RCC 7860 (cell line): ENCODE data around the gene TNFRSF4.

Source experiments
- DNase-seq: peaks from one replicate; pipeline ENCODE4 v3.0.0-alpha.2; 2015; ENCODE audit warnings: low spot score
- FAIRE-seq: peaks from 2 replicates; lab custom pipeline; 2012; peaks lifted over from hg19 to GRCh38; lab: Jason Lieb, UNC

The TNFRSF4 gene

DNA sequence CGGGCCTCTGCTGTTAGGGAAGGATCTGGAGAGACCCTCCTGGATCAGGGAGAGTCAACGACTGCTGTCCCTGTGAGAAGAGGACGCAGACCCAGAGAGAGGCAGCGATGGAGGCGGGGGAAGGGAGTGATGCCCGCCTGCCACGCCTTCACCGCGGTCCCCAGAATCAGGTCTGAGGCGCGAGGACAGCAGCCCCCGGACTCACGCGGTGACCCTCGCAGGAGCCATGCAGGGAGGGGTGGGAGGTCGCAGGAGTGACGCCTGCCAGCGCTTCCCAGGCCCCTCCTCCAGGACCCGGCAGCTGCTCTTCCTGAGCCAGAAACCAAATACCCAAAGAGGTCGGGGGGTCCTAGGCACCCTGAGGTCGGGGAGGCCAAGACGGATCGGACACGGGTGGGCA is 6.2 kb upstream of the TNFRSF4 start:
- DNase-seq: no peak
- FAIRE-seq: no peak

DNA sequence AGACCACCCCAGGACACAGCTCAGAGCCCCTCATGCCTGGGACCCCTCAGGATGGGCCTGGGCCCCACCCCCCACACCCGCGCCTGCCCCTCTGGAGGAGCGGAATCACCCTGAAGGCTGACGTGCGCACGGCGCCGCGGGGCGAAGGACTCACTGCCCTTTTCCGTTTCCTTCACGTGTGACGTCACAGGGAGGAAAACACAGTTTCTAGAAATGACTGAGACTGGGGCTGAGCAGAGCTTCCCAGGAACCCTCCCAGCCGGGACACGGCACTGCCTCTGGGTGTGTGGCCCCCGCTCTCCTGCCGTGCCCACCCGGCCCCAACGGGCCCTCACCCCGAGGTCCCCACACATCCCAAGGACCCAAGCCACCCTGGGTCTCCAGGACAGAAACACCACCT is 5.4 kb upstream of the TNFRSF4 start:
- FAIRE-seq (no peak), DNase-seq (no peak)

DNA sequence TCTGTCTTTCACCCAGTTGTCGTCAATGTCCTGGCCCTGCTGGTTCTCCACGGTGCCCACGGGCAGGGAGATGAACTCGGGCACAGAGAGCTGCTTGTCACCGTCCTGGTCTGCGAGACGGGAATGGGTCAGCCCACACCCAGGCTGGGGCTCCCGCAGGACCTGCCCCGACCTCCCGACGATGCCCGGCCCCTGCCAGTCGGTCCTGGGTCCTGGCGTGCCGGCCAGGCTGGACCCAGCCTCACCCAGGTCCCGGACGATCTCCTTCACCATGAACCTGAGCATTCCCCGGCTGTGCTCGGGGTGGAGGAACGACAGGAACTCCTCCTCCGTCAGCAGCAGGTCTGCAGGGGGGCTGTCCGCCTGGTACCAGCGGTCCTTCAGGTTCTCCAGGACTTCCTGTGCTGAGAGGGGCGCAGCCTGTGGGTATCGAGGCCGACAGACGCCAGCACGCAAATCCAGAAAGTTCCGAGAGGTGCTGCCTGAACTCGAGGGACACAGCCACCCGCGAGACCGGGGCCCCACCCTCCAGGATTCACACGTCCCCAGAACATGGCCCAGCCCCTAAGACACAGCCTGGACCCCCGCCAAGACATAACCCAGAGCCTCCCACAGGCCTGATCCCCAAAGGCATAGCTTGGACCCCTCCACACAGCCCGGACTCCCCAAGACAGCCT is 4.7 kb upstream of the TNFRSF4 start:
- DNase-seq (no peak), FAIRE-seq (no peak)

DNA sequence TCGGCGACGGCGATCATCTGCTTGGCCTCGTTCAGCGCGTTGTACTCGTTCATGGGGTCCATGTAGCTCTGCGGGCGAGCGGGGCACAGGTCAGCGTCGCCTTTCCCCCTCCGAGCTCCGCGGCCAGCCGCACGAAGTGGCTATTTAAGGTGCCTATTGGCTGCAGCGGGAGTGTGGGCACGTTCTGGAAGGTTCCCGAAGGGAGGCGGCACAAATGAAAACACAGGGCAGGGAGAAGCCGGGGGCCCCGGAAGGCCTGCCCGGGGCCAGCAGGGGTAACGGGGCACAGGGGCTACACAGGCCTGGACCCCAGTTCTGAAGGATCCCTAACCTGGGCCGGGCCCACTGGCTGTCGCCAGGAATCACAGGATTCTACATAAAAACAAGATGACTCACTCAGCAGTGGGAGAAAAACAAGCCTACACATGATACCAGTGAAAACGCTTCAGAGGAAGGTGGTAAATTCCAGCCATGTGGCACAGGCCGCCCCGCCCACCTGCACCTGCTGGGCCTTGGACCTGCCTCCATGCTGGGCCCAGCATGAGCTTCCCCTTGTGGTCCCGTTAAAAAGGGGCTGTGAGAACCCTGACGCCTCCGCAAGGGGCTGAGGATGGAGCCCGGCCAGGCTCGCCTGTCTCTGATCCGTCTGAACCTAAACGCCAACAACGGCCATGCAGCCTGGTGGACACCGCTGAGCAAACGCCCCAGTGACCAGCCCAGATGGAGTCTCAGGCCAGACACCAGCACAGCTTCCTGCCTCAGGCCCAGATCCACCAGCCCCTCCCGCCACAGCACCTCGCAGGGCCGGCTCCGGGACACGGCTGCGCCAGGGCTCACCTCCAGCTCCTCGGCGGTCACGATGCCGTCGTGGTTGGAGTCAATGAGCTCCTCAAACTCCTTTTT is 3.9 kb upstream of the TNFRSF4 start:
- FAIRE-seq (no peak), DNase-seq (no peak)

DNA sequence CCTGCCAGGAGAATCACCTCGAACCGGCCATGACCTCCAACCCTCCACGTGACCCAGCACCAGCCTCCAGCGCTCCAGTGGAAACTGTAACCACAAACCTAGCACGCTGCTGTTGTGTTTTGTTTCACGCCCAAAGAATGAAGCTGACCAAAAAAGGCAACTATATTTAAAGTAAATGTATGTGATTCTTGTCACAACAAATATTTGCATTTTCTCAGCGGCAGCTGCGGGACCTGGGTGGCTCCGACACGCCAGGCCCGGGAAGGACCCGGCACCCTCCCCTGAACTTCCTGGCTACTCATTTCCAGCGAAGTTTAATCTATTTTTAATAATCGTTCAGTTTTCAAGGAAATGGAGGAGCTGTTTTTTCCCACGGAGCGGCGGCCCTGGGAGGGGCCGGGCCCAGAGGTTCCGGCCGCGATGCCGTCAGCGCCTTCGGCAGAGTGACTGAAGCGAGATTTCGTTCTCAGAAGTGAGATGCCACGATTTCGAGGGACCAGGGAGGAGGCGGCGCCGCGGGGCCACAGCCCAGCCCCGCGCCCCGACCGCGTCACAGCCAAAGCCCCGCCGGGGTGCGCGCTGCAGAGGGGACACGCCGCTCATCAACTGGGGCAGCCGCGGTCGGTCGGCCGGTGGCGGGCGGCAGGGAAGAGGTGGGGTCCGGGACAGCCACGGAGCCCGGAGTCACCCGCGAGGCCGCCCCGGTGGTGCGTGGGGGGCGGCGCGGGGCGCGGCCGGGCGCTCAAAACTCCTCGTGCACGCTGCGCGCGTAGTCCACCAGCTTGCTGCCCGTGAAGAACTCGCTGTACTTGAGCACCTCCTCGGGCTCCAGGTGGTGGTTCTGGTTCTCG is 3.0 kb upstream of the TNFRSF4 start:
- DNase-seq (no peak), FAIRE-seq (no peak)

DNA sequence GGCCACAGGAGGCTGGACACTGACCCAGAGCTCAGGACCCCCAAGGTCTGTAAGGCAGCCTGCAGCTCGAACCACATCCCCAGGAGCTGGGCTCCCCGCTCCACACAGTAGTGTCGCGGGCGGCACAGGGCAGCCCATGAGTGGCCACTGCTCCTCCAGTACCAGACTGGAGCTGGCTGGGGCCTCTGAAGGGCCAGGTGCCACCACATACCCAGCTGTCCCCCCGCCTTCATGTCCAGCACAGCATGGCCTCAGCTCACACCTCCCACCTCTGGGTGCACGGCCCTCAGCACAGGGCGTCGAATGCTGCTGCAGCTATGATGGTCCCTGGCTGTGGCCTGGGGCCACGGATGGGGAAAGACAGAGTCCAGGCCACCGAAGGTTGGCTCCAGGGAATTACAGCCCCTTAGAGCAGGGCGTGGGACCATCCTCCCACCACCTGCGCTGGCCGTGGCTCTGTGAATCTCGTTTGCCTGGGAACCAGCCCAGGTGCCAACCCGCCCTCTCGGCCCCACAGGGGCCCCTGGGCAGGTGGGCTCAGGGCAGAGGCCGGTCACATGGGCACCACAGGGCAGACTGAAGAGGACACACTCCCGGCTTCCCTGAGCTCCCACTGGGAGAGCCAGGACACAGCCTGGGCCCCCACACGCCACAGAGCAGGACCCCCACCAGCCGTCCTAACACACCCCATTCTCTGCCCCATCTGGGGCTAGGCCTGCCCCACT is 2.1 kb upstream of the TNFRSF4 start:
- FAIRE-seq: no peak
- DNase-seq: no peak

DNA sequence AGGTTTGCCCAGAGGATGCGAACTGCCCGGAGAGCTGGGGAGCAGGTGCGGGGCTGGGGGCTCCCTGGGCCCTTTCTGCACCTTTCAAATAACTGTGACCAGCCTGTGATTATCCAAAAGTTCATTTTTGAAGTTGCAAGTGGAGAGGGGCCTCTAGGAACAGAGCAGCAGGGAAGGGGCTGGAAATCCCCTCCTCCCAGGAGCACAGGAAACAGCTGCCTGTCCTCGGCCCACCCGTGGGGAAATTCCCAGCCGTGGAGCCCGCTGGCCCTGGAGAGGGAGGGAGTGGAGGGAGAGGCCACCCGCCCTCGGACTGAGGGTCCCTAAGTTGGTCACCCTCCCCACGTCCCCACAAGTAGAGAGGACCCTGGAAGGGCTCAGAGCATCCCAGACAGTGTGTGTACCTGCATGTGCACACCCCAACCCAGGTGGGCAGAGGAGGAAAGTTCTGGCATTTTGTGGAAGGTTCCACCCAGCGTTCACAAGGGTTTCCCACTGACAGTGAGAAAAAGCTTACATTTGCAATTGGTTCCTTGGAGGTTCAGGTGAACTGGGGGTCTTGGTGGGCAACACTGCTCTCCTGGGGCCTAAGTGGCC is 1.2 kb upstream of the TNFRSF4 start:
- FAIRE-seq (no peak), DNase-seq (no peak)

DNA sequence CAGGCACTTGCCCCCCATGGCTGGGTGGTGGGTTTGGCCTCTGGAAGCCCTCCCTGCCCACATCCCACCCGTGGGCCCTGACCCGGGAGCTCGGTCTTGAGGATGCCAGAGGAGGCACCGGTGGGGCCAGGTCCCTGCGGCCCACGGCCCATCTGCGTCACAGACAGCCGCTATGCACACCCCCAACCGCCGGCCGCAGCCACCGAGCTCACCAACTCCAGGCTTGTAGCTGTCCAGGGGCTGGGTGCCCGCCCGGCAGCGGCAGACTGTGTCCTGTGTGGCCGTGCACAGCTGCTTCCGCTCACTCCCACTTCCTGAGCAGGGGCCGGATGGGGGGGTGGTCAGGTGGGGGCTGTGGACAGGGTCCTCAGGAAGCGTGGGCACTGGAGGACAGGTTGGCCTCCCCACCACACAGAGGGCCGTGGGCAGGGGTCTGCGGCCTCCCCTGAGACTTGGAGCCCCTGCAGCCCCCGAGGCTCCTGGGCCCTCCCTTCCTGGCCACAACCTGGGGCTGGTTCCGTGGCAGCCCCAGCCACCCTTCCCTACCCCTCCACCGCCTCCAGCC is 1.1 kb downstream of the TNFRSF4 start:
- DNase-seq (no peak), FAIRE-seq (no peak)

DNA sequence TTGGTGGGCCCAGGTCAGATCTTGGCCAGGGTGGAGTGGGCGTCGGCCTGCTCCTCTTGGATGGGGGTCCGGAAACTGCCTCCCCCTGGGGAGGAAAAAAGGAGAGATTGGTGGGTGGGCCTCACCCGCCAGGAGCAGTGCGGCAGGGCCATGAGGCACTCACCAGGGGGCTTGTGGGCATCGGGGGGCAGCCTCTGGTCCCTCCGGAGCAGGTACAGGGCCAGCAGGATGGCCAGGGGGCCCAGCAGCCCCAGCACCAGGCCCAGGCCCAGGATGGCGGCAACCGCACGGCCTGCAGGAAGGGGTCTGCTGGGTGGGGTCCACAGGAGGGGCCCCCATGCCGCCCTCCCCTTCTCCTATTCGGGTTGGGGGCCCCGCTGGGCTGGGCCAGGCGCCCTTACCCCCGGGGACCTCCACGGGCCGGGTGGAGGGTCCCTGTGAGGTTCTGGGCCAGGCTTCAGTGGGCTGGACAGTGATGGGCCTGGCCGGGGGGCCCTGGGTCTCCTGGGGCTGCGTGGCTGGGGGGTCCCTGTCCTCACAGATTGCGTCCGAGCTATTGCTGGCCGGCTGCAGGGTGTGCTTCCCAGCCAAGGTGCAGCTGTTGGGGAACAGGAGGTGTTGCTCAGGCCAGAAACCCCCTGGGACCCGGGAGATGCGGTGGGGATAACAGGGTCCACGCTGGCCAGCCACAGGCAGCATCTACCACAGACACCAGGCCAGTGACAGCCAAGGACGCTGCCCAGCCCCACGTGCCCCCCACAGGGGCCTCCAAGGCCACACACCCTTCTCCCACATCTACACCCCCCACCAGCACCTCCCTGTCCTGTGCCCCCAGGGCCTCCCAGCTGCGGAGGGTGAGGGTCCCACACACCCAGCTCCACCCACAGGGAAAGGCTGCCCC is 2.2 kb downstream of the TNFRSF4 start:
- DNase-seq (no peak), FAIRE-seq (no peak)

DNA sequence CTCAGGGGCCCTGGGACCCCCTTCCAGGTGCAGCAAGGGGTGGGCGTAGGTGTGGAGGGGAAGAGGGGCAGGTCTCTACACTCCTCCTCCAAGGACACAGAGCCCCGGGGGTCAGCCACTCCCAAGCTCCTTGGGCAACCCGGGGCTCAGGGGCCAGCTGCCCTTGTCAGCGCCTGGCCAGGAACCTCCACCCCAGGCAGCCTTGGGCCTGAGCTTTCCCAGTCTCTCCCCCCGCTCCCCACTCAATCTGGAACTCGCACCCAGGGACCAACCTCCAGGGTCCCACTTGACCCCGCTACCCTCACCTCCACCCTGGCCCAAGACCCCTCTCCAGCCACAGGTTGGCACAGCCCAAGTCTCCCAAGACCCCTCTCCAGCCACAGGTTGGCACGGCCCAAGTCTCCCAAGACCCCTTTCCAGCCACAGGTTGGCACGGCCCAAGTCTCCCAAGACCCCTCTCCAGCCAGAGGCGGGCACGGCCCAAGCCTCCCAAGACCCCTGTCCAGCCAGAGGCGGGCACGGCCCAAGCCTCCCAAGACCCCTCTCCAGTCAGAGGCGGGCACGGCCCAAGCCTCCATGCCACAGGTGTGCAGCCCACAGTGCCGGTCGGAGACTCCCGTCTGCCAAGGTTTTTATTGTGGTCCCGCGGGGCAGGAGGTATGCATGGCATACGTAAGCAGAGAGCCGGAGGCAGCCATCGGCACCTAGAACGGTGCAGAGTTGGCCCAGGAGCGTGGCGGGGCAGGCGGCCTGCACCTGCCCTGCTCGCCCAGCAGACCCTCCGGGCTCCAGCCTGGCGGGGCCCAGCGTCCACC is 3.0 kb downstream of the TNFRSF4 start:
- DNase-seq (no peak), FAIRE-seq (no peak)

DNA sequence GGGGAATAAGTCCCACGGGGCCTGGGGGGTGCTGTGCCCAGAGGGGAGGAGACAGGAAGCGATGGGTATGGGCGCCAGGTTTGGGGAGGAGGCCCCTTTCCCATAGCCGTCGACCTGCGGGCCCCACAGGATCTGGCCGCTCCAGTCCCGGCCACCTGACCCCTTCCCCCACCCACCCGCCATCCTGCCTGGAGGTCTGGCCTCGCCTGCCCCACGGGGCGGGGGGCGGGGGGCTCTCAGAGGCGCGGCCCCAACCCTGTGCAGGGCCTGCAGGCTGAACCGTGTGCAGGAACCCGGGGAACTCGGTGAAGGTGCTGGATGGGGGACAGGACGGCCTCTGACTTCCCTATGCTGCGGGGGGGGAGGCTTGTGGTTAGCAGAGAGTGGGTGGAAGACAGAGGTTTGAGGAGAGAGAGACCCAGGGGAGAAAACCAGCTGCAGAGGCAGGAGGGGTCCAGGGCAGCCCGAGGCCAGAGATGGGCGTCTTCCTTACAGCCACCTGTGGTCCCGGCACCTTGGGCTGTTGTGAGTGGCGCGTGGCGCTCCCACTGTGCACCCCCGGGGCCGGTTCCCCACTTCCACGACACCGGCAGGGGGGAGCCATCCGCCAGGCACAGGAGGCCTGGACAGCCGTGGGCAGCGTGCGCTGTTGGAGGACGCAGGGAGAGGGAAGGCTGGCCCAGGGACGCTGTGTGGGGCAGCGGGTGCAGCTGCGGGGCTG is 5.1 kb downstream of the TNFRSF4 start:
- DNase-seq: no peak
- no peak for FAIRE-seq

DNA sequence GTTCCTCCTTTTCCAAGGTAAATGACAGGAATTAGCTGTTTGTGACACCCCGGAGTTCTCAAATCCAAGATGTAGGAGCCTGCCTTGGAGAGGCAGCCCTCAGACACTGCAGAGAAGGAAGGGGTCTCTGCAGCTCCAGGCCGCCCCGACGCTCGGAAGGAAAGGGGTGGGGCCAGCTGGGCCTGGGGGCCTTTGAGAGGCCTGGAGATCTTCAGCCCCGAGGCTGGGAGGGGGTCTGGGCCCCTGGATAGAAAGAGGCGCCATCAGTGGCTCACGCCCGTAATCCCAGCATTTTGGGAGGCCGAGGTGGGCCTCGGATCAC is 6.4 kb downstream of the TNFRSF4 start:
- FAIRE-seq: no peak
- no peak for DNase-seq

DNA sequence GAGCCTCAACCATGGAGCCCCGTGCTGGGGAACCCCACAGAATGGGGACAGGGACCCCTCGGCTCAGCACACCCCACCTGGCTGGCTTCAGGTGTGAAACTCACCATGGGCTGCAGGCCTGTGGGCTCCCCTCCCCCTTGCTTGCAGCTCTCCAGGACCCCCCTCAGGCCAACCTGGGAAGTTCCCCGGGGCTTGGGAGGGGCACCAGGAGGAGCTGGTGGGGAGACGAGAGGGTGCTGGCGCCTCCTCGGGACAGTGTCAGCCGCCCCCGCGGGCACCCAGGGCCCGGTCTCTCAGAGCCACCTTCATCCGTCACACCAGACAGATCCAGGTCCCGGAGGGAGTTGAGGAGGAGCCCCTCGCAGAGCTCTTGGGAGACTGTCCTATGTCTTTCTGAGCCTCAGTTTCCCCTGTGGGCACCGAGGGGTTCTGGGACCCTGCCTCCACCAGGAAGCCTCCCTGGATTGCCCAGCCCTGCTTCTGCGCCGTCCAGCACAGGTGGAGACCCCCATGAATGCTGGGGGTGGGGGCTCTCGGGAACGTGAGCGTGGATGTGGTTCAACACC is 6.9 kb downstream of the TNFRSF4 start:
- DNase-seq: no peak
- FAIRE-seq: no peak

DNA sequence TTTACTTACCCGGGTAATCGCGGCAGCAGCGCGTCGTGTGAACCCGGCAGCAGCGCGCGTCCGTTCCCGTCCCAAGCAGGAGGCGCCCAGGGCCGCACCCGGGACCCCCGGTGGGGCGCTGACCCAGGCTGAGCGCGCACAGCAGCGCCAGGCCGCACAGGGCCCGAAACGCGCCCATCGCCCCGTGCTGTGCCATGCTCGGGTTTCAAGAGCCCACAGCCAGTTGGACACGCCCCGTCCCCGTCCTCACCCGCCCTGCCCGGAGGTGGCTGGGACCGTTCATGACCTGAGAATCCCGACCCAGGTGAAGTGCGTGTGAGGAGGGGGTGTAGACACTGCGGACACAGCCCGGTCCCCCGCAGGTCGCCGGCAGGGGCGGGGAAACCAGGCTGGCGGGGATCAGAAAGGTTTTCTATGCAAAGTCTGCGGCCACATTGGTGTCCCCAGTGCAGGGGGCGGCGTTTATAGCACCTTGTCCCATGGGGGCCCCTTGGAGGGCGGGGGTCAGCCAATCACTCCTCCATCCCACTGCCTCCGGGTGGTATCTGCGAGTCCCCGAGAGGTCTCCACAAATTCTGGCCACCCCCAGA is 7.5 kb downstream of the TNFRSF4 start, which contains the start of gene TNFRSF18:
TNFRSF18 (minus strand) TSS at position 217 of the 590 bp plus-strand sequence; CDS start at position 196, 21 bp downstream.
- FAIRE-seq: no peak
- no peak for DNase-seq

DNA sequence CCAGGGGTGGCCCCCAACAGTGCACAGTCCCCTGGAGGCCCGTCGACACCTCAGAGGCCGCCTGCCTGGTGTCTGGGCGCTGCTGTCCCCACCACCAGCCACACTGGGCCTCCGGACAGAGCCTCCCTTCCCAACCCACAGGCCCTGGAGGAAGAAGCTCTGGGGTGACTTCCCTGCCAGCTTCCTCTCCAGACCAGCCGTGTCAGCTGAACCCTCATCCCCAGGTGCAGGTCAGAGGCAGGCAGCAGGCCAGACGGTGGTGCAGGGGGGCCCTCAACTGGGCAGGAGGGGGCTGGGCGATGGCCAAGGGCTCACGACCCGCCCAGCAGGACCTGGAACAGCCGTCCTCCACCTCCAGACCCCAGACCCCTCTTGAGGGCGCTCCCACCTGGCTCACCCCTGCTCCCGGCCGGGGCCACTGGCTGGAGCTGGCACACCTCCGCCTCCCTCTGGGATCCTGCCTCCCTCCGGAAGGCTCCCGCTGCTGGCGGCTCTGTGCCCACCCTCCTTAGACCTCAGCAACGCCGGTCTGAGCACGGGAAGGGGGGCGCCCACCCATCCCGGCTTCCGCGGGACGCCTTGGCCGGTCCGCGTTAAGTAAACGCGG is 8.1 kb downstream of the TNFRSF4 start:
- FAIRE-seq (no peak), DNase-seq (no peak)

DNA sequence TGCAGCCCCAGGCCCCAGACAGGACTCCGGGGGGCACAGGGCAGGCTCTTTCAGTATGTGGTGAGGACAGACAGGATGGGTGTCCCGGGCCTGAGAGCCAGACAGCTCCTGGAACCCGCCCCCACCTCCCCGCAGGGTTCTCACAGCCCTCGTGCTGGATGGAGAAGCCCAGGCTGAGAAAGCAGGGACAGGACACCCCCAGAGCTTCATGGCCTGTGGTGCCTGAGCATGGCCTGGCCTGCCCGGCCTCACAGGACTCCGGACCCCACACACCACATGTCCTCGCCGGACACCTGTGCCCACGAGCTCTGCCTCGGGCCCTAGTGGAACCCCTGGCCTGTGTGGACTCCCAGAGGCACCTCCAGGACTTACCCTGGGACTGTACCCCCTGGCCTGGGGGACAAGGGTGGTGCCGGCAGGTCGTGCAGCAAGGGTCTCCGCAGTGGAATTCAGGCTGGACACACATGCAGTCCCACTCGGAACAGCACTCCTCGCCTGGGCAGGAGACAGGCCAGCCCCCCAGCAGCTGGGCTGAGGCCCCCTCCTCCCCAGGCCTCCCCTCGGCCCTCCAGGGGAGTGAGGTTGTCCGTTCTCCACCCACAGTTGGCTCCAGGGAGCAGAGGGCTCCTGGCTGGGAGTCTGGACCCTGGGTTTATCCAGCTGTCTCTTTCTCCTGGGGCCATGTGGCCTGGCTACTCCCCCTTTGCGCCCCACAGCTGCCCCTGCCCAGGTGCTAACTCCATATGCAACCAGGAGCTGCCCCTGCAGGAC is 8.8 kb downstream of the TNFRSF4 start:
- no peak for DNase-seq
- FAIRE-seq: no peak
